HCT116 (cell line): ENCODE measurements around the gene EML2. TPM values are rescaled to one million over a fixed set of nuclear protein-coding genes. Genes with fewer than 3 reads are reported as not detected.

Experiments used
- ATAC-seq: fragments of 200-7000 bp; cut with Tn5 transposase; 2 replicates; pipeline ENCODE4 v1.9.1; 2020; ENCODE audit warnings: mild to moderate bottlenecking, moderate library complexity
- BruUV-seq: library from RNA; stranded (reverse); fragments of 400-500 nt; replicated peaks from 2 replicates; lab custom pipeline; 2021; lab: Mats Ljungman, UMichigan
- CTCF ChIA-PET: fragments of 300-600 bp; sonication (Branson Sonifier 250); formaldehyde crosslinking; loops from one replicate; lab custom pipeline; 2021; ENCODE audit warnings: antibody characterized with exemption; lab: Charles Lee
- POLR2A ChIA-PET: fragments of 300-600, 350-600 bp; sonication (Branson Sonifier 250); formaldehyde crosslinking; loops from one replicate; lab custom pipeline; 2021; ENCODE audit warnings: antibody characterized with exemption; lab: Charles Lee
- RAD21 ChIA-PET, 2 experiments: fragments of 300-600 bp; sonication (Branson Sonifier 250); formaldehyde crosslinking; loops; one replicate each; lab custom pipeline; 2023; ENCODE audit warnings: low total read pairs in 2 of 2; ENCODE audit not compliant: uncharacterized antibody in 2 of 2, unreplicated experiment in 2 of 2, low non-redundant PET in 1 of 2; lab: Charles Lee
- DNase-seq: peaks from one replicate; pipeline ENCODE4 v3.0.0-alpha.2; 2010; ENCODE audit warnings: low read depth, low spot score
- H2AFZ ChIP-seq: fragments of 200-600 bp; shearing (Covaris generic), sonication (generic); 2 replicates; pipeline ENCODE4 v1.6.1; 2017; ENCODE audit warnings: low read depth, mixed run types, mixed read lengths, antibody characterized with exemption, low read length; ENCODE audit not compliant: poor library complexity, severe bottlenecking
- H3K27ac ChIP-seq: 2 replicates; pipeline ENCODE4 v1.5.1; 2012; ENCODE audit warnings: low read depth, low read length
- H3K27me3 ChIP-seq: fragments of 200-600 bp; sonication (generic); 2 replicates; pipeline ENCODE4 v1.6.1; 2016; ENCODE audit warnings: mixed run types, low read length, mixed read lengths; ENCODE audit not compliant: insufficient read depth
- H3K36me3 ChIP-seq, 2 experiments: fragments of 200-500 bp in 1 of 2; fragments of 200-600 bp in 1 of 2; sonication (Bioruptor generic) in 1 of 2; sonication (generic) in 1 of 2; 2 replicates each; pipeline versions ENCODE4 v1.5.1 to v1.6.1; 2014 to 2016; ENCODE audit warnings: low read length in 2 of 2, inconsistent platforms in 1 of 2, mixed read lengths in 1 of 2, mixed run types in 1 of 2; ENCODE audit not compliant: insufficient read depth in 2 of 2, control insufficient read depth in 1 of 2
- H3K4me1 ChIP-seq, 2 experiments: fragments of 200-600 bp in 1 of 2; sonication (generic) in 1 of 2; 2 replicates each; pipeline versions ENCODE4 v1.5.1 to v1.6.1; 2012 to 2017; ENCODE audit warnings: low read length in 2 of 2, inconsistent platforms in 1 of 2, mild to moderate bottlenecking in 1 of 2, mixed read lengths in 1 of 2, mixed run types in 1 of 2, moderate library complexity in 1 of 2; ENCODE audit not compliant: insufficient read depth in 2 of 2, control insufficient read depth in 1 of 2
- H3K4me2 ChIP-seq: fragments of 200-600 bp; sonication (generic); 2 replicates; pipeline ENCODE4 v1.6.1; 2017; ENCODE audit warnings: mixed run types, low read length, mixed read lengths
- H3K4me3 ChIP-seq, 2 experiments: fragments of 200-600 bp in 1 of 2; sonication (generic) in 1 of 2; replicated peaks in 1 of 2; 2 replicates each; pipeline ENCODE4 v1.5.1; 2011 to 2016; ENCODE audit warnings: low read length in 2 of 2, control low read depth in 1 of 2, low read depth in 1 of 2, mild to moderate bottlenecking in 1 of 2, mixed read lengths in 1 of 2, mixed run types in 1 of 2
- H3K79me2 ChIP-seq: fragments of 200-600 bp; sonication (generic); 2 replicates; pipeline ENCODE4 v1.6.1; 2017; ENCODE audit warnings: mild to moderate bottlenecking, mixed run types, low read length, moderate library complexity, mixed read lengths; ENCODE audit not compliant: insufficient read depth
- H3K9ac ChIP-seq: fragments of 200-600 bp; sonication (generic); 2 replicates; pipeline ENCODE4 v1.6.1; 2016; ENCODE audit warnings: low read length, mixed read lengths
- H3K9me2 ChIP-seq: fragments of 200-600 bp; sonication (generic), shearing (Covaris generic); 2 replicates; pipeline ENCODE4 v1.6.1; 2017; ENCODE audit warnings: mixed run types, mild to moderate bottlenecking, moderate library complexity; ENCODE audit not compliant: insufficient read depth
- H3K9me3 ChIP-seq, 2 experiments: fragments of 200-500 bp in 1 of 2; fragments of 200-600 bp in 1 of 2; sonication (Bioruptor generic) in 1 of 2; sonication (generic) in 1 of 2; 2 replicates each; pipeline ENCODE4 v1.6.1; 2014 to 2017; ENCODE audit warnings: low read length in 2 of 2, mixed read lengths in 2 of 2, inconsistent platforms in 1 of 2, low read depth in 1 of 2, mild to moderate bottlenecking in 1 of 2, mixed run types in 1 of 2, moderate library complexity in 1 of 2; ENCODE audit not compliant: control insufficient read depth in 1 of 2, insufficient read depth in 1 of 2
- H4K20me1 ChIP-seq: fragments of 200-600 bp; sonication (generic), shearing (Covaris generic); 2 replicates; pipeline ENCODE4 v1.6.1; 2017; ENCODE audit warnings: mixed run types, mild to moderate bottlenecking, moderate library complexity; ENCODE audit not compliant: insufficient read depth
- CEBPB ChIP-seq: IDR thresholded peaks from 2 replicates; pipeline ENCODE4 v1.6.1; 2012; ENCODE audit warnings: low read depth
- EGR1 ChIP-seq: IDR thresholded peaks from 2 replicates; pipeline ENCODE4 v1.6.1; 2012; ENCODE audit warnings: low read depth
- ELF1 ChIP-seq: IDR thresholded peaks from 2 replicates; pipeline ENCODE4 v1.6.1; 2012; ENCODE audit warnings: low read depth, borderline replicate concordance
- FOSL1 ChIP-seq: IDR thresholded peaks from 2 replicates; pipeline ENCODE4 v1.6.1; 2012; ENCODE audit warnings: low read depth
- POLR2A ChIP-seq: IDR thresholded peaks from 2 replicates; pipeline ENCODE4 v1.7.0; 2011; ENCODE audit warnings: borderline replicate concordance; ENCODE audit not compliant: insufficient read depth, insufficient read length; ENCODE audit errors: extremely low read depth
- POLR2AphosphoS5 ChIP-seq: IDR thresholded peaks from 2 replicates; pipeline ENCODE4 v1.6.1; 2011; ENCODE audit warnings: mild to moderate bottlenecking, low read depth, low read length, moderate library complexity
- RAD21 ChIP-seq: IDR thresholded peaks from 2 replicates; pipeline ENCODE4 v1.6.1; 2012; ENCODE audit warnings: low read depth, mild to moderate bottlenecking
- SIN3A ChIP-seq: IDR thresholded peaks from 2 replicates; pipeline ENCODE4 v1.6.1; 2012; ENCODE audit warnings: low read depth
- SP1 ChIP-seq: IDR thresholded peaks from 2 replicates; pipeline ENCODE4 v1.6.1; 2012; ENCODE audit warnings: low read depth
- SRF ChIP-seq: IDR thresholded peaks from 2 replicates; pipeline ENCODE4 v1.6.1; 2012; ENCODE audit warnings: low read depth
- TCF7L2 ChIP-seq: IDR thresholded peaks from 2 replicates; pipeline ENCODE4 v1.7.0; 2011; ENCODE audit warnings: borderline replicate concordance, inconsistent platforms; ENCODE audit not compliant: insufficient read depth, insufficient read length; ENCODE audit errors: extremely low read depth
- ZFX ChIP-seq: fragments of 450-650 bp; IDR thresholded peaks from 2 replicates; pipeline ENCODE4 v1.6.1; 2017
- intact Hi-C: fragments of 100-400 bp; cut with micrococcal nuclease; formaldehyde crosslinking; loops from 2 replicates; pipeline ENCODE4 v1.10.0; 2022
- total RNA-seq: library from RNA; stranded (reverse); gene quantifications from one replicate; pipeline ENCODE4 v1.2.1, GENCODE V29; 2021; ENCODE audit not compliant: unreplicated experiment

The EML2 gene
- total RNA-seq, 1 experiment from 2014 or later = 131 TPM

- Histone ChIP-seq H3K36me3 (no peaks in the 10 kb centered on the region), H4K20me1 (no peaks in the 10 kb centered on the region), H3K9ac (peak overlapping the region; percentile 91), H3K79me2 (no peaks in the 10 kb centered on the region), H3K4me3 (peak overlapping the region; percentile 76 to 85), H2AFZ (no peak overlapping the region), H3K9me2 (no peaks in the 10 kb centered on the region), H3K4me1 (peaks cover 11 to 40% of the 10 kb centered on the region in 2 experiments), H3K4me2 (peak overlapping the region; percentile 95), H3K27ac (peak overlapping the region; percentile 71), H3K27me3 (no peaks in the 10 kb centered on the region), H3K9me3 (no peaks in the 10 kb centered on the region)
- intact Hi-C loops = no loop called here
- RAD21 ChIA-PET = interaction anchor here in 1 of 2 experiments (0.5 to 1.3 kb wide), 5 partner anchors 25 to 347 kb away, joined by 3 to 5 read pairs (median 3); no protein-coding TSS in a partner anchor
- no TSS peak for BruUV-seq
- POLR2A ChIA-PET = interaction anchor here (0.8 to 1.9 kb wide), 12 partner anchors 10 to 203 kb away, joined by 3 to 24 read pairs (median 5); partner anchors contain the start of genes EML2, FOSB, QPCTL and SNRPD2
- ATAC-seq (peak; percentile 81), DNase-seq (peak; percentile 93)
- peak; percentile 86 for TF ChIP-seq POLR2AphosphoS5
- peak; percentile 42 for TF ChIP-seq POLR2A
- TF ChIP-seq ELF1 = no peak
- CTCF ChIA-PET = interaction anchor here (0.6 to 2.7 kb wide), 13 partner anchors 9 to 243 kb away, joined by 3 to 16 read pairs (median 3); partner anchors contain the start of genes FOXA3, QPCTL and SNRPD2
Observed at GRCh38 chr19:45670670-45671453, 31.7 kb upstream of the EML2 start.

DNA sequence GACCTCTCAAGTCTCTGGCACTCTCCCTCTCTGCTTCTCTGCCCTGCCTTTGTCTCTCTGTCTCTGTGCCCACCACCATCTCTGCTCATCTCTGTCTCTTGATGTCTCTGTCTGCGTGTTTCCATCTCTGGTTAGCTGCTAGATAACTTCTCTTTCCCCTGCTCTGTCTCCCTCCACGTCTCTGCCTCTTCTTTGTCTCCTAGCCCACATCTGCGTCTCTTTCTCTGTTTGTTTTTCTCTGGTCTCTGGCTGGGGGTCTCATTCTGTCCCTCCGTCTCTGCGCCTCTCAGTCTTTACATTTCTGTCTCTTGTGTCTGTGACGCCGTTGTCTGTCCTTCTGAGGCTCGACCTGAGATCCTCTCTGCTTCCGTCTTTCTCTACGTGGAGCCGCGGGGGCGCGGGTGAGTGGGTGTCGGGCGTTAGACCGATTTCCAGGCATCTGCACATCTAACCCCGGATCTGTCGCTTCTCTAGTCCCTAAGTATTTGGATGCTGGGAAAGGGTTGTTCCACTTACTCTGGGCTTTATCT, 29.2 kb upstream of the EML2 start:
- Histone ChIP-seq H3K4me2 (peak overlapping the region; percentile 95), H3K4me1 (peaks cover 11 to 40% of the 10 kb centered on the region in 2 experiments), H3K27me3 (no peaks in the 10 kb centered on the region), H3K27ac (peak overlapping the region; percentile 71), H3K79me2 (no peaks in the 10 kb centered on the region), H3K4me3 (peak overlapping the region; percentile 76 to 85), H2AFZ (peak overlapping the region; percentile 81), H3K9ac (peak overlapping the region; percentile 91), H3K9me2 (no peaks in the 10 kb centered on the region), H4K20me1 (no peaks in the 10 kb centered on the region), H3K9me3 (no peaks in the 10 kb centered on the region), H3K36me3 (no peaks in the 10 kb centered on the region)
- DNase-seq (no peak), ATAC-seq (no peak)
- TSS peak; percentile 16 for BruUV-seq
- TF ChIP-seq CEBPB = no peak
- no peak for TF ChIP-seq TCF7L2
- TF ChIP-seq SIN3A = no peak; the same call in 1 of the 2 replicates
- no peak for TF ChIP-seq POLR2AphosphoS5
- TF ChIP-seq ZFX = no peak
- TF ChIP-seq FOSL1 = no peak
- no peak for TF ChIP-seq RAD21
- no peak; the same call in 1 of the 2 replicates for TF ChIP-seq EGR1
- TF ChIP-seq ELF1 = no peak
- TF ChIP-seq SP1 = no peak
- no peak for TF ChIP-seq SRF
- CTCF ChIA-PET = interaction anchor here (1.0 to 3.1 kb wide), 7 partner anchors 9 to 183 kb away, joined by 4 to 17 read pairs (median 5); partner anchors contain the start of genes QPCTL and SNRPD2
- RAD21 ChIA-PET = interaction anchor here (0.7 to 1.7 kb wide), 2 partner anchors 16 to 22 kb away, joined by 3 to 8 read pairs; no protein-coding TSS in a partner anchor
- POLR2A ChIA-PET = interaction anchor here (0.7 to 2.0 kb wide), 8 partner anchors 8 to 243 kb away, joined by 3 to 16 read pairs (median 4); partner anchors contain the start of gene FOSB
- intact Hi-C loops = no loop called here
